Measurements from ENCODE around the gene OLFM2. TPM values are rescaled to one million over a fixed set of nuclear protein-coding genes. Genes with fewer than 3 reads are reported as not detected.
"Not testable (repeated sequence)": the region's sequence is repeated elsewhere in the genome, so short reads cannot be mapped to it uniquely, and the experiment has no call there.

Gene OLFM2
- total RNA-seq, 1 donor from 2014 or later = 13.8 TPM

DNA sequence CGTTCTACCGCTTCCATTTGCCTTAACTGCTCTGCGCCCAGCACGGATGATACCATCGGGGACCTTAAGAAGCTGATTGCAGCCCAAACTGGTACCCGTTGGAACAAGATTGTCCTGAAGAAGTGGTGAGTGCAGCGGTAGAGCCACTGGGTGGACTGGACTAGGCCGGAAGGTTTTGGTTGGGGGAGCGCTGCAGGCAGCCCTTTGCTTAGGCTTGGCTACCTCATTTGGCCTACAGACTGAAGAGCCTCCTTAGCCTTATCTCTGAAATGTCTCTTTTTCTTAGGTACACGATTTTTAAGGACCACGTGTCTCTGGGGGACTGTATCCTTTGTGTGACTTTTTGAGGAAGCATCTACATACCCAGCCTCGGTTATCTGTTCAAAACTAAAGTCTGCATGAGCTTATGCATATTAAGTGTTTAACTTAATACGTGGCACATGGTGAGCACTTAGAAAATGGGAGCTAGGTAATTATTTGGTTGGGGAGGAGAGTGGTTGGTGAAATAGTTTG lies 107.7 kb downstream of the OLFM2 start:
- Histone ChIP-seq H3K27ac (peak overlapping the region; percentile 79), H3K4me3 (peak overlapping the region; percentile 91), H3K4me1 (peaks cover 29% of the 10 kb centered on the region), H3K36me3 (peaks cover 0 to 14% of the 10 kb centered on the region in 2 donors), H3K27me3 (no peaks in the 10 kb centered on the region), H3K9me3 (no peaks in the 10 kb centered on the region)
- no peak for DNase-seq (ENCODE audit: extremely low spot score in 2 of 2)
- intact Hi-C loops (cut with DNase I) = no loop called here
- TF ChIP-seq POLR2AphosphoS5 (IDR thresholded peaks at IDR 0.05; ENCODE audit: insufficient read depth in 1 of 2, low read depth in 1 of 2) (no peak), POLR2A (IDR thresholded peaks at IDR 0.05) (no peak)
- TF ChIP-seq, protein P1, sequence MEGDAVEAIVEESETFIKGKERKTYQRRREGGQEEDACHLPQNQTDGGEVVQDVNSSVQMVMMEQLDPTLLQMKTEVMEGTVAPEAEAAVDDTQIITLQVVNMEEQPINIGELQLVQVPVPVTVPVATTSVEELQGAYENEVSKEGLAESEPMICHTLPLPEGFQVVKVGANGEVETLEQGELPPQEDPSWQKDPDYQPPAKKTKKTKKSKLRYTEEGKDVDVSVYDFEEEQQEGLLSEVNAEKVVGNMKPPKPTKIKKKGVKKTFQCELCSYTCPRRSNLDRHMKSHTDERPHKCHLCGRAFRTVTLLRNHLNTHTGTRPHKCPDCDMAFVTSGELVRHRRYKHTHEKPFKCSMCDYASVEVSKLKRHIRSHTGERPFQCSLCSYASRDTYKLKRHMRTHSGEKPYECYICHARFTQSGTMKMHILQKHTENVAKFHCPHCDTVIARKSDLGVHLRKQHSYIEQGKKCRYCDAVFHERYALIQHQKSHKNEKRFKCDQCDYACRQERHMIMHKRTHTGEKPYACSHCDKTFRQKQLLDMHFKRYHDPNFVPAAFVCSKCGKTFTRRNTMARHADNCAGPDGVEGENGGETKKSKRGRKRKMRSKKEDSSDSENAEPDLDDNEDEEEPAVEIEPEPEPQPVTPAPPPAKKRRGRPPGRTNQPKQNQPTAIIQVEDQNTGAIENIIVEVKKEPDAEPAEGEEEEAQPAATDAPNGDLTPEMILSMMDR (IDR thresholded peaks at IDR 0.05) = no peak

DNA sequence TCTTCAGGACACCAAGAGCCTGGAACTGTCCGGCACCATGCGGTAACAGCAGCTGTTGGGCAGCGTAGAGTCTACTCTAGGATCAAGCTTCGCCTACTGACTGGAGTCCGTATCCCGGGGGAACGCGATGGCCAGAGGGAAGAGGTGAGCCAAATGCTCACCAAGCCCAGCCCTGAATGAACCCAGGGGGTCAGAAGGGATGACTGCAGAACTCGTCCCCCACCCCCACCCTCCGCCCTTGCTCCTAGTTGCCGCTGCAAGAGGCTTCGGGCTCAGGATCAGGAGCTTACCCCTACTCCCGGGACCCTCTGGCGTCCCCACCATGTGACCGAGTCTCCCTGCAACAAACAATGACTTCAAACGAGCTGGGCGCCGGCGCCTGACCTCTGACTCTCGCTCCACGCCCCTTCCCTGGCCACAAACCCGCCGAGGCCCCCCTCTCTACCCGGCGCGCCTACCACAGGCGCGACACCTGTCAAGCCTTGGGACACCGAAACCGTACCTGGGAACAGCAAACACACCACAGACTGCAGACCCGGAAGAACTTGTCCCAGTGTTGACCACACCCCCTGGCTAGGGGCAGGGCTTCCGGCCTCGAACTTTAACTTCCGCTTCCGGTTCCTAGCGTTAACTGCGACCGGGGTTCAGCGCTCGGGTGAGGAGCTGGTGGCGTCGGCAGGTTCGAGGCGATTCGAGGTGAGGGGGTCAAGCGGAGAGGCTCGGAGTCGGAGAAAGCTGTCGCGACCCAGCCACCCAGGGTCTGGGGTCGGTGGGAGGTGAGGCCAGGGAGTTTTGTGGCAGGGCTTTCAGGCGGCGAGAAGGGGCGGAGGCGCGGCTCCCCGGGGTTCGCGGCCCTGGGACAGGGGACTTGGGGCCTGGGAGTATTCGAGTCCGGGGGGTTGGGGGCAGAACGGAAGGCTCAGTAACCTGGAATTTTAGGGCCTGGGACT lies 108.8 kb downstream of the OLFM2 start, which contains the start of gene UBL5:
Gene UBL5 (plus strand): TSS at position 630 of the 950 bp plus-strand sequence. CDS start 420 bp downstream, outside the sequence.
- Histone ChIP-seq H3K27ac (peak within 1 kb of the TSS; percentile 79), H3K4me3 (peak within 1 kb of the TSS; percentile 91), H3K36me3 (peaks cover 0 to 14% of the 10 kb centered on the region in 2 donors), H3K27me3 (no peaks in the 10 kb centered on the region), H3K4me1 (peaks cover 29% of the 10 kb centered on the region), H3K9me3 (no peaks in the 10 kb centered on the region)
- no peak for DNase-seq (ENCODE audit: extremely low spot score in 2 of 2)
- TF ChIP-seq, protein P1 (IDR thresholded peaks at IDR 0.05) = no peak
- TF ChIP-seq POLR2A (IDR thresholded peaks at IDR 0.05) (peak in 1 of 2 donors; percentile 64), POLR2AphosphoS5 (IDR thresholded peaks at IDR 0.05; ENCODE audit: insufficient read depth in 1 of 2, low read depth in 1 of 2) (peak; percentile 94 to 97)
- intact Hi-C loops (cut with DNase I) = no loop called here

DNA sequence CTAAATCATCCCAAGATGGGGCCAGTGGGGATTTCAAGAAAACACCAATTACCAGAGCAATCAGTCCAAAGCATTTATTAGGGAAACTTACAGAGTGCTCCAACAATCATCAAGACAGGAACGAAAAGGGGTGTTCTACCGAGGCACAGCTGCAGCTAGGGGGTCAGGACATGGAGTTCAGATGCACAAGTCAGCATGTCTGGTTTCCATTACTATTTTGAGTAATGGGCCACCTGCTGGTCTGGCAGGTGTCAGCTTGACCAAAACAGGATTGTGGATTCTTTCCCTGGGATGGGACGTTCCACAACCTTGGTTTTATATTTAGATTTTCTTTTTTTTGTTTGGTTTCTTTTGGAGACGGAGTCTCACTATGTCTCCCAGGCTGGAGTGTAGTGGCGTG lies 112.5 kb downstream of the OLFM2 start:
- no peak overlapping the region for H3K4me3 ChIP-seq
- H3K4me1 ChIP-seq = peaks cover 28% of the 10 kb centered on the region
- H3K9me3 ChIP-seq = no peaks in the 10 kb centered on the region
- TF ChIP-seq POLR2AphosphoS5 (IDR thresholded peaks at IDR 0.05; ENCODE audit: insufficient read depth in 1 of 2, low read depth in 1 of 2) (no peak), POLR2A (IDR thresholded peaks at IDR 0.05) (no peak)
- TF ChIP-seq, protein P1 (IDR thresholded peaks at IDR 0.05) = no peak
- intact Hi-C loops (cut with DNase I) = no loop called here
- no peak for DNase-seq (ENCODE audit: extremely low spot score in 2 of 2)
- no peaks in the 10 kb centered on the region for H3K36me3 ChIP-seq
- no peaks in the 10 kb centered on the region for H3K27me3 ChIP-seq
- H3K27ac ChIP-seq = no peak overlapping the region

DNA sequence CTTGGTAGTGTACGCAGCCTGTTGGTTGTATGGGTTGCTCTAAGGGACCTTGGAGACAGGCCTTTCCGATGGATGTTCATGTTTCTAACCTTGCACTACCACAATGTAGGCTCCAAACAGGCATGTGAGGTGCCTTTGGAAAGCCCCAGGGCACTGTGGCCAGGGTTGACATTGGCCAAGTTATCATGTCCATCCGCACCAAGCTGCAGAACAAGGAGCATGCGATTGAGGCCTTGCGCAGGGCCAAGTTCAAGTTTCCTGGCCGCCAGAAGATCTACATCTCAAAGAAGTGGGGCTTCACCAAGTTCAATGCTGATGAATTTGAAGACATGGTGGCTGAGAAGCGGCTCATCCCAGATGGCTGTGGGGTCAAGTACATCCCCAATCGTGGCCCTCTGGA lies 116.3 kb downstream of the OLFM2 start:
- H3K36me3 ChIP-seq; H3K9me3 ChIP-seq; DNase-seq (ENCODE audit: extremely low spot score in 2 of 2); intact Hi-C loops (cut with DNase I); H3K27me3 ChIP-seq: not testable (repeated sequence)
- Histone ChIP-seq H3K27ac (peak overlapping the region; percentile 88), H3K4me3 (peak overlapping the region in 1 of 2 donors; percentile 91), H3K4me1 (peaks cover 29% of the 10 kb centered on the region)

DNA sequence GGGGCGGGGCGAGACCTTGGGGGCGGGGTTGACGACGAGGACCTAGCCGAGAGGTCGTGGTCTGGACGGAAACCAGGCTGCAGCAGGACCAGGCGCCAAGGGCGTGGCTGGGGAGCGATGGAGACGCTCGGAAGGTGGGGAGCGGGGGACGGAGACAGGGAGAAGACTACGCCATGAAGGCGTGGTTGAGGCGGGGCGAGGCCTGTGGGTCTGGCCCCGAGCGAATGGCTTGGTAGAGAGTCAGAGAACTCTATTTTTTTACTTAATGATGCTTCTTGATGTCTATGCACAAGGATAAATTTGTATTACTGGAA lies 116.8 kb downstream of the OLFM2 start:
- no peak for DNase-seq (ENCODE audit: extremely low spot score in 2 of 2)

More for the DNA sequence above, 116.8 kb downstream of the OLFM2 start:
- Histone ChIP-seq H3K4me3 (peak overlapping the region; percentile 31 to 91), H3K27me3 (no peaks in the 10 kb centered on the region), H3K4me1 (peaks cover 29% of the 10 kb centered on the region), H3K27ac (peak overlapping the region; percentile 88), H3K9me3 (no peaks in the 10 kb centered on the region), H3K36me3 (no peaks in the 10 kb centered on the region)
- intact Hi-C loops (cut with DNase I) = no loop called here
- TF ChIP-seq POLR2A (IDR thresholded peaks at IDR 0.05) (no peak), POLR2AphosphoS5 (IDR thresholded peaks at IDR 0.05; ENCODE audit: insufficient read depth in 1 of 2, low read depth in 1 of 2) (peak; percentile 9 to 39)
